ENCODE measurements around the gene DISC1.

The DISC1 gene

GRCh38 chr1:231628207-231628876 lies 1.8 kb downstream of the DISC1 start:
- no peak overlapping the region for H3K9ac ChIP-seq (ENCODE audit: low read length)
- H3K27ac ChIP-seq (ENCODE audit: low read depth, low read length, poor library complexity, severe bottlenecking): no peak overlapping the region
- H3K4me1 ChIP-seq (ENCODE audit: insufficient read depth, low read length, severe bottlenecking): no peaks in the 10 kb centered on the region
- no peaks in the 10 kb centered on the region for H3K79me2 ChIP-seq (ENCODE audit: insufficient read depth, low read length)
- no peaks in the 10 kb centered on the region; the same call in 1 of the 2 replicates for H3K27me3 ChIP-seq (ENCODE audit: insufficient read depth, low read length)
- H3K4me2 ChIP-seq (ENCODE audit: low read length): no peak overlapping the region
- no peak overlapping the region for H2AFZ ChIP-seq (ENCODE audit: low read length)
- no peak for TF ChIP-seq CTCF (IDR thresholded peaks at IDR 0.05; ENCODE audit: low read length)
- H4K20me1 ChIP-seq (ENCODE audit: insufficient read depth, low read length): no peaks in the 10 kb centered on the region
- H3K36me3 ChIP-seq (ENCODE audit: insufficient read depth, low read length): no peaks in the 10 kb centered on the region
- no peaks in the 10 kb centered on the region for H3F3A ChIP-seq (ENCODE audit: insufficient read depth, low read length)
- no peaks in the 10 kb centered on the region for H3K9me2 ChIP-seq (ENCODE audit: low read depth, low read length)
- no peaks in the 10 kb centered on the region for H3K9me3 ChIP-seq (ENCODE audit: low read length)
- no peak overlapping the region for H3K4me3 ChIP-seq (ENCODE audit: low read depth, low read length, poor library complexity, severe bottlenecking)

- no peak for TF ChIP-seq CTCF (IDR thresholded peaks at IDR 0.05; ENCODE audit: low read length)
- TF ChIP-seq EZH2 (IDR thresholded peaks at IDR 0.05; ENCODE audit: borderline replicate concordance, low read length): no peak
- H3K36me3 ChIP-seq (ENCODE audit: insufficient read depth, low read length): no peaks in the 10 kb centered on the region
- no peak overlapping the region for H3K27ac ChIP-seq (ENCODE audit: low read depth, low read length, poor library complexity, severe bottlenecking)
- H4K20me1 ChIP-seq (ENCODE audit: insufficient read depth, low read length): no peaks in the 10 kb centered on the region
- no peaks in the 10 kb centered on the region; the same call in 1 of the 2 replicates for H3K27me3 ChIP-seq (ENCODE audit: insufficient read depth, low read length)
- no peak overlapping the region for H3K4me2 ChIP-seq (ENCODE audit: low read length)
- H3K9me2 ChIP-seq (ENCODE audit: low read depth, low read length): no peaks in the 10 kb centered on the region
- H3K9ac ChIP-seq (ENCODE audit: low read length): no peak overlapping the region
- H3K4me3 ChIP-seq (ENCODE audit: low read depth, low read length, poor library complexity, severe bottlenecking): no peak overlapping the region
- no peaks in the 10 kb centered on the region for H3F3A ChIP-seq (ENCODE audit: insufficient read depth, low read length)
- no peaks in the 10 kb centered on the region for H3K79me2 ChIP-seq (ENCODE audit: insufficient read depth, low read length)
- no peaks in the 10 kb centered on the region for H3K4me1 ChIP-seq (ENCODE audit: insufficient read depth, low read length, severe bottlenecking)
- no peak overlapping the region for H2AFZ ChIP-seq (ENCODE audit: low read length)
- H3K9me3 ChIP-seq (ENCODE audit: low read length): no peaks in the 10 kb centered on the region
These were observed 2.5 kb downstream of the DISC1 start for GRCh38 chr1:231629132-231629531.

- Histone ChIP-seq H3K9me3 (ENCODE audit: low read length) (no peaks in the 10 kb centered on the region), H3F3A (ENCODE audit: insufficient read depth, low read length) (no peaks in the 10 kb centered on the region), H3K4me3 (ENCODE audit: low read depth, low read length, poor library complexity, severe bottlenecking) (no peak overlapping the region), H3K9ac (ENCODE audit: low read length) (no peak overlapping the region), H3K4me2 (ENCODE audit: low read length) (no peak overlapping the region), H3K9me2 (ENCODE audit: low read depth, low read length) (no peaks in the 10 kb centered on the region), H4K20me1 (ENCODE audit: insufficient read depth, low read length) (no peaks in the 10 kb centered on the region), H3K36me3 (ENCODE audit: insufficient read depth, low read length) (no peaks in the 10 kb centered on the region), H3K27me3 (ENCODE audit: insufficient read depth, low read length) (no peaks in the 10 kb centered on the region; the same call in 1 of the 2 replicates), H3K79me2 (ENCODE audit: insufficient read depth, low read length) (no peaks in the 10 kb centered on the region), H3K27ac (ENCODE audit: low read depth, low read length, poor library complexity, severe bottlenecking) (no peak overlapping the region), H3K4me1 (ENCODE audit: insufficient read depth, low read length, severe bottlenecking) (no peaks in the 10 kb centered on the region), H2AFZ (ENCODE audit: low read length) (no peak overlapping the region)
- TF ChIP-seq EZH2 (IDR thresholded peaks at IDR 0.05; ENCODE audit: borderline replicate concordance, low read length) (no peak), CTCF (IDR thresholded peaks at IDR 0.05; ENCODE audit: low read length) (no peak)
These were observed 4.1 kb downstream of the DISC1 start for GRCh38 chr1:231630558-231631205.

All from OCI-LY1 (cell line).